Activated CD4-positive, CD25-positive, alpha-beta regulatory T cell treated with anti-CD3 and anti-CD28 coated beads, Interleukin-2, amount 50 U/mL, for 16 hours (primary cell): ENCODE measurements around the gene SULT1C3.

Experiments used
- DNase-seq: peaks from one replicate; pipeline ENCODE4 v3.0.0-alpha.2; 2020; ENCODE audit warnings: low read depth, low spot score

Gene SULT1C3

GRCh38 chr2:108301558-108301957 is 61.8 kb downstream of the SULT1C3 start:
- DNase-seq, result no peak

GRCh38 chr2:108304975-108305374 is 65.2 kb downstream of the SULT1C3 start:
- DNase-seq, result no peak

- no peak for DNase-seq
Observed at GRCh38 chr2:108305901-108306300, 66.1 kb downstream of the SULT1C3 start.

GRCh38 chr2:108309903-108310302 is 70.1 kb downstream of the SULT1C3 start:
- no peak for DNase-seq
